ENCODE results near the gene ATP6V0B.

The ATP6V0B gene

GRCh38 chr1:43995984-43996732 is 21.4 kb downstream of the ATP6V0B start:
- peak overlapping the region; percentile 87 for H3K27ac ChIP-seq
- no peak for TF ChIP-seq CTCF (conservative IDR thresholded peaks at IDR 0.05; ENCODE audit: low read depth)
- POLR2A ChIA-PET (ENCODE audit: low non-redundant PET): interaction anchor here (0.5 kb wide), 1 partner anchor 16 kb away, joined by 3 read pairs; no protein-coding TSS in a partner anchor
- CTCF ChIA-PET: no interaction called here
- no peak for DNase-seq (ENCODE audit: low spot score)

GRCh38 chr1:43996733-43997115 is 22.0 kb downstream of the ATP6V0B start:
- DNase-seq (ENCODE audit: low spot score): no peak
- TF ChIP-seq CTCF (conservative IDR thresholded peaks at IDR 0.05; ENCODE audit: low read depth): no peak
- POLR2A ChIA-PET (ENCODE audit: low non-redundant PET): no interaction called here
- H3K27ac ChIP-seq: peak overlapping the region; percentile 87
- CTCF ChIA-PET: no interaction called here

GRCh38 chr1:43997295-43997999 is 22.7 kb downstream of the ATP6V0B start:
- peak overlapping the region; percentile 87 for H3K27ac ChIP-seq
- ChIA-PET CTCF (no interaction called here), POLR2A (ENCODE audit: low non-redundant PET) (no interaction called here)
- TF ChIP-seq CTCF (conservative IDR thresholded peaks at IDR 0.05; ENCODE audit: low read depth): no peak
- no peak for DNase-seq (ENCODE audit: low spot score)

GRCh38 chr1:43998000-43998378 is 23.2 kb downstream of the ATP6V0B start:
- DNase-seq (ENCODE audit: low spot score): no peak
- POLR2A ChIA-PET (ENCODE audit: low non-redundant PET): no interaction called here
- TF ChIP-seq CTCF (conservative IDR thresholded peaks at IDR 0.05; ENCODE audit: low read depth): no peak
- peak overlapping the region; percentile 87 for H3K27ac ChIP-seq
- CTCF ChIA-PET: no interaction called here

GRCh38 chr1:43999455-43999854 is 24.7 kb downstream of the ATP6V0B start:
- POLR2A ChIA-PET (ENCODE audit: low non-redundant PET): no interaction called here
- TF ChIP-seq CTCF (conservative IDR thresholded peaks at IDR 0.05; ENCODE audit: low read depth): no peak
- CTCF ChIA-PET: no interaction called here

GRCh38 chr1:44000122-44000665 is 25.4 kb downstream of the ATP6V0B start:
- TF ChIP-seq CTCF (conservative IDR thresholded peaks at IDR 0.05; ENCODE audit: low read depth): no peak
- H3K27ac ChIP-seq: peak overlapping the region; percentile 10; the same call in 1 of the 2 replicates
- POLR2A ChIA-PET (ENCODE audit: low non-redundant PET): no interaction called here
- CTCF ChIA-PET: interaction anchor here (0.7 kb wide), 1 partner anchor 656 kb away, joined by 3 read pairs; no protein-coding TSS in a partner anchor
- DNase-seq (ENCODE audit: low spot score): no peak

More at GRCh38 chr1:43999455-43999854, 24.7 kb downstream of the ATP6V0B start:
- H3K27ac ChIP-seq: peak overlapping the region; percentile 87
- no peak for DNase-seq (ENCODE audit: low spot score)
